HG03095 (cell line): ENCODE results near the gene COA1.
A peak's percentile ranks its signal among the peaks of the same experiment; 100 is the strongest.
"Not testable (repeated sequence)": the region's sequence is repeated elsewhere in the genome, so short reads cannot be mapped to it uniquely, and the experiment has no call there.

Experiments
- ATAC-seq: cut with Tn5 transposase; IDR thresholded peaks from one replicate; pipeline ENCODE4 v1.9.1; 2021; ENCODE audit warnings: moderate library complexity; ENCODE audit not compliant: unreplicated experiment

Gene COA1, protein sequence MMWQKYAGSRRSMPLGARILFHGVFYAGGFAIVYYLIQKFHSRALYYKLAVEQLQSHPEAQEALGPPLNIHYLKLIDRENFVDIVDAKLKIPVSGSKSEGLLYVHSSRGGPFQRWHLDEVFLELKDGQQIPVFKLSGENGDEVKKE

DNA sequence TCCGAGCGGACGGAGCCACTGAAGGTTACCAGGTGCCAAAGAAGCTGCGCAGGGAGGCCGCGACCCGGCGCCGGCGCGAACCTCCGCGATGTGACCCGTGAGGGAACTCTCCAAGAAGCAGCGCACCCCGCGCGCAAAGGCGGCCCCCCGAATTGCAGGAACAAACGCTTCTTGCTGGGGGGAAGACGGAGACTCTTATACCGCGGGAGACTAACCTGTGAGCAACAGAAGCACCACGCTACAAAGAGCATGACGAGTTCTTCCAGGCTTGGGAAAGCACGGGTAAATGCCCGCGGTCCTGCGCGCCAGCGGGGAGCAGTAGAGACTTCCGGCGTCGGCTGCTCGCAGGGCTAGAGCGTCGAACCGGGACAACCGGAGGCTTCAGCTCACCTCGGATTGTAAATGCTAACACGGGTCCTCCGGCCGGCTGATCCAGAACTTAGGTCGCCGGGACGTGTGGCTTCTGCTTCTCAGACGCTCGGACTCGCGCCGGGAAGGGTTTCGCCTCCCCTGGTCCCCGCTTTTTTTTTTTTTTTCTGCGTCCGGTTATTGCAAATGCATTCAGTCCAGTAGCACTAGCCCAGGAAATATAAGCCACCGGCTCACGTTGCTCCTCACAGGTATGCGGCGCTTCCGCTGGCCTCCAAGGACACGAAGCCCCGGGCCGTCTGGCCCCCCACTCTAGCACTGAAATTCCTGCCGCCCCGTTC is at the start of gene COA1:
COA1 (minus strand) TSS at position 310 of the 710 bp plus-strand sequence. CDS start 80,909 bp downstream, outside the sequence.
- peak; percentile 75 for ATAC-seq

DNA sequence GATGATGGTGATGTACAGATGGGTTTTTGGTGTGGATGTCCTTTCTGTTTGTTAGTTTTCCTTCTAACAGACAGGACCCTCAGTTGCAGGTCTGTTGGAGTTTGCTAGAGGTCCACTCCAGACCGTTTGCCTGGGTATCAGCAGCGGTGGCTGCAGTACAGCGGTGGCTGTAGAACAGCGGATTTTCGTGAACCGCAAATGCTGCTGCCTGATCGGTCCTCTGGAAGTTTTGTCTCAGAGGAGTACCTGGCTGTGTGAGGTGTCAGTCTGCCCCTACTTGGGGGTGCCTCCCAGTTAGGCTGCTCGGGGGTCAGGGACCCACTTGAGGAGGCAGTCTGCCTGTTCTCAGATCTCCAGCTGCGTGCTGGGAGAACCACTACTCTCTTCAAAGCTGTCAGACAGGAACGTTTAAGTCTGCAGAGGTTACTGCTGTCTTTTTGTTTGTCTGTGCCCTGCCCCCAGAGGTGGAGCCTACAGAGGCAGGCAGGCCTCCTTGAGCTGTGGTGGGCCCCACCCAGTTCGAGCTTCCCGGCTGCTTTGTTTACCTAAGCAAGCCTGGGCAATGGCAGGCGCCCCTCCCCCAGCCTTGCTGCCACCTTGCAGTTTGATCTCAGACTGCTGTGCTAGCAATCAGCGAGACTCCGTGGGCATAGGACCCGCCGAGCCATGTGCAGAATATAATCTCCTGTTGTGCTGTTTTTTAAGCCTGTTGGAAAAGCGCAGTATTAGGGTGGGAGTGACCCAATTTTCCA is 49.1 kb upstream of the COA1 start:
- ATAC-seq, result not testable (repeated sequence)

DNA sequence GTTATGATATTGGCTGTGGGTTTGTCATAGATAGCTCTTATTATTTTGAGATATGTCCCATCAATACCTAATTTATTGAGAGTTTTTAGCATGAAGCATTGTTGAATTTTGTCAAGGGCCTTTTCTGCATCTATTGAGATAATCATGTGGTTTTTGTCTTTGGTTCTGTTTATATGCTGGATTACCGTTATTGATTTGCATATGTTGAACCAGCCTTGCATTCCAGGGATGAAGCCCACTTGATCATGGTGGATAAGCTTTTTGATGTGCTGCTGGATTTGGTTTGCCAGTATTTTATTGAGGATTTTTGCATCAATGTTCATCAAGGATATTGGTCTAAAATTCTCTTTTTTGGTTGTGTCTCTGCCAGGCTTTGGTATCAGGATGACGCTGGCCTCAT is 45.9 kb upstream of the COA1 start:
- not testable (repeated sequence) for ATAC-seq

DNA sequence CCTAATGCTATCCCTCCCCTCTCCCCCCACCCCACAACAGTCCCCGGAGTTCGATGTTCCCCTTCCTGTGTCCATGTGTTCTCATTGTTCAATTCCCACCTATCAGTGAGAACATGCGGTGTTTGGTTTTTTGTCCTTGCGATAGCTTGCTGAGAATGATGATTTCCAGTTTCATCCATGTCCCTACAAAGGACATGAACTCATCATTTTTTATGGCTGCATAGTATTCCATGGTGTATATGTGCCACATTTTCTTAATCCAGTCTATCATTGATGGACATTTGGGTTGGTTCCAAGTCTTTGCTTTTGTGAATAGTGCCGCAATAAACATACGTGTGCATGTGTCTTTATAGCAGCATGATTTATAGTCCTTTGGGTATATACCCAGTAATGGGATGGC is 43.9 kb upstream of the COA1 start:
- ATAC-seq, result not testable (repeated sequence)

DNA sequence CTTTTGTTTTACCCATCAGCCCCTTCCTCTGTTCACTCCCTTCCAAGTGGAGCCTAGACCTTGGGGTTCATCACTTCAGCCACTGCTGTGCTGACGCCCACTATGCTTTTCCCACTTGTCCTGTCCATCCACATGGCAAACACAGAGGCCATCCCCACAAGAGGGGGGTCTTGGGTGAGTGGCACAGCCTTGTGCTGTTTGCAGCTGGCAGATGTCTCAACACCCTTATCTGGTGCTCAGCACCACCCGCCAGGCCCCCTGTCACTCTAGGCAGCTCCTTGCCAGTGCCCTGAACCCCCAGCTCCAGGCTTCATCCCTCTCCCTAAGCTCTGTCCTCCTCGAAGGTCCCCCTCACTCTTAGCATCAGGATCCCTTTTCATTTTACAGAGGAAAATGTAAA is 42.2 kb upstream of the COA1 start:
- no peak for ATAC-seq

DNA sequence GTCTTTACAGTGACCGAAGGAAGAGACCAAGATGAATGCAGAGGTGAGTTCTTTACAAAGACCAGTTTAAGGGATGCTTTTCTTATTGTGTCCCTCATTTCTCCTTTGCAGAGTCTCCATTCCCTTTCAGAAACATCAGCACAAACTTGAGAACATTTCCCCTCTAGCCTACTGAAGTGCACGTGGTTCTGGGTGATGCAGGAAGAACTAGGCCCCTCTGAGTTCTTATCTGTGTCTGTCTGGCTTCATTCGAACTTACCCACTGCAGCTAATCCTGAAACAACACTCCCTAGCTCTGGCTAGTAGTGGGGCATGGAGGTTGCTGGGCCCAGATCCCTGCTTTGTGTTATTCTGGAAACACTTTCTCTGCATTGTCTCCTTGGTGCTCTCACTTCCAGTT is 41.8 kb upstream of the COA1 start:
- no peak for ATAC-seq

DNA sequence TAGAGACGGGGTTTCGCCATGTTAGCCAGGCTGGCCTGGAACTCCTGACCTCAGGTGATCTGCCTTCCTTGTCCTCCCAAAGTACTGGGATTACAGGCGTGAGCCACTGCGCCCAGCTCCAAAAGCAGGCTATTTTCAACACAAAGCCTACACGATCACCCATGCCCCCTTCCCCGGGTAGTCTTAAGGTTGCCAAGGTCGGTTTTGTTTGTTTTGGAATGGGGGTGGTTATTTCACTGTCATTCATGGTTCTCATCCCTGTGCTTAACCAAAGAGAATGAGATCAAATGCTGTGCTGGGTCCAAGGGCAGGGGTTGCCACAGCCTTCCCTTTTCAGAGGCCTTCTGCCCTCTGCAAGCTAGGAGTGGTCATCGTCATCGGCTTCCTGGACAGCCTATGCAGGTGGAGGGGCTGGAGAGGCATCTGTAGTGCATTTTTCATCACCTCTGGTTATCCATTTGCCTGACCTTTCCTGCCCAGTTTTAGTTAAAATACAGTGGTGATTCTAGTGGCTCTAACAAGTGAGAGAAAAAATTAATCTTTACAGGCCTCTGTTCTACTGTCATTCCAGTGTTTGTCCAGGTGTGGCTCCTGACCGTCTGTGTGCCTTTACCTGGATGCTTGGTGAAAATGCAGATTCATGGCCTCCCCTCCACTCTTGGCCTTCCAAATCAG is 40.6 kb upstream of the COA1 start:
- ATAC-seq, result no peak

DNA sequence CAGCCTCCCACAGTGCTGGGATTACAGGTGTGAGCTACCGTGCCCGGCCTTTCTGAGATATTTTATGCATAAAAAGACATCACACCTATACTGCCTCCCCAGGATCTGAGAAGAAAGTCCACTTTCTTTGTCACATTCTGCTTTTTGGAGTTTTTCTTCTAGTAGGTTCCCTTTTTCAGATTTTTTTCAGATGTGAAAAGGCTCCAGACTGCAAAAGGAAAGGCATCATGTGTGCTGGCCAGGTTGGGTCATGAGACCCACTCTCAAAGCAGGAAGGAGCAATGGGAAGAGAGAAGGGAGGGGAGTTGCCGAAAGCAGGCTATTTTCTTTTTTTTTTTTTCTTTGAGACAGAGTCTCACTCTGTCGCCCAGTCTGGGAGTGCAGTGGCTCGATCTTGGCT is 40.0 kb upstream of the COA1 start:
- ATAC-seq, result no peak

DNA sequence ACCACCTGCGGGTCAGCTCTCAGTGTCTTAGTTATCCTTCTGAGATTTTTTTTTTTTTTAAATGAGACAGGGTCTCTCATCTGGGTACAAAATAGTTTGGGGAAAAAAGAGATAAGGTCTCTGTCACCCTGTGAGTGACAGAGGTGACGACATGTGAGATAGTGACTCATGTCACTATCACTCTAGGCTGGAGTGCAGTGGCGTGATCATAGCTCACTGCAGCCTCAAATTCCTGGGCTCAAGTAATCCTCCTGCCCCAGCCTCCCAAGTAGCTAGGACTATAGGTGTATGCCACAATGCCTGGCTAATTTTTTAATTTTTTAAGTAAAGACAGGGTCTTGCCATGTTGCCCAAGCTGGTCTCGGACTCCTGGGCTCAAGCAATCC is 39.6 kb upstream of the COA1 start:
- ATAC-seq, result no peak

DNA sequence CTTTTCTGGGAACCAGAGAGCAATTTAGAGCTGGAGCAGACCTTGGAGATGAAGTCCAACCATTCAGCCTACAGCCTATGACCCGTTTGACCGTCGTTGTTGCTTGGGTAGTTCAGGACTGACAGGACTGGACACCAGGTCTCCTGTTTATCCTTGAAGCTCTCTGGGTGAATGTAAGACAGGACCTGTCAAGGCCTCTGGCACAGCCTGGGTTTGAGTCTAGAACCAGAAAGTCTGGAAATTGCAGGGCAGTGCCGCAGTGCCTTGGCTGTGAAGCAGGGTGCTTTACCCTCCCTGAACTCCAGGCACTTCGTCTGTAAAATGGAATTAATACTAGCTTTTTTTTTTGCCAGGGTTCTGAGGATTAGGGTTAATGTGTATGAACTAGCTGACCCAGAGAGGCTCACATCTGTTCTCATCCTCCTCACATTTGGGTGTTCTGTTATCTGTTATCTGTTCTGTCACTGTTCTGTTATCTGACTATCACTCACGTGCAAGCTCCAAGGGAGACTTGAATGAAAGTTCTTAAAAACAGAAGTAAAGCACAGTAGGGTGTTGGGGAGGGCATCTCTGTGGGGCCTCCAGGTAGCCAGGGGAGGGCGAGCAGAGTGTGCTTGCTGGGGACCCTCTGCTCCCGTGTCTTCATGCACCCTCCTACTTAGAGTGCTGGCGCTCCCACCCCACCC is 39.0 kb upstream of the COA1 start:
- no peak for ATAC-seq

DNA sequence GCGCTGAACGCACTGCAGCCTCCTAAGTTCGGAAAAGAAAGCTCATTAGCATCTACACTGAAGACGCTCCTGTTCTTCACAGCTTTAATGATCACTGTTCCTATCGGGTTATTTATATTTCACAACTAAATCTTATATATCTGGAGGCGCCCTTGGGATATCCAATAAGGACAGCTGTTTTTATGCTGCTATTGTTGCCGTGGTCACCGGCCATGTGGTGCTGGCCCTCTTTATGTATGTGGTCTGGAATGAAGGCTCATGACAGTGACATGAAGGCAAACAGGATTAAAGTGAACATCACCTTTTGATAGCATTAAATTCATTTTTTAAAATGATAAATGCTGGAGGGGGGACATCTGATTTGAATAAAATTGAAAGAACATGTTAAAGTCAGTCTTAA is 38.0 kb upstream of the COA1 start:
- ATAC-seq, result no peak

DNA sequence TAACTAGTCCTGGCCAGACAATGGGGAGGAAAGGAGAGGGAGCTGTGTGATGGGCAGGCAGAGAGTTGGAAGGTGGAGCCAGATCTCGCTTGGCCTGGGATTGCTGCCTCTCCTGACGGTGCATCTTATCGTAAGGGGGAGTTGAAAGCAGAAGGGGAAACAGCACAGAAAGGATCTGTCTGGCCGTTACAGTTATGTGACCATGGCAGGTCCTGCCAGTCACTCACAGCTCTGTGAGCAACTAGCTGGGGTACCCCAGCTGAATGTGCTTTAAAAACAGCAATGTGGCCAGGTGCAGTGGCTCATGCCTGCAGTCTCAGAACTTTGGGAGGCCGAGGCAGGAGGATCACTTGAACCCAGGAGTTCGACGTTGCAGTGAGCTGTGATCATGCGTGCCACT is 37.2 kb upstream of the COA1 start:
- no peak for ATAC-seq

DNA sequence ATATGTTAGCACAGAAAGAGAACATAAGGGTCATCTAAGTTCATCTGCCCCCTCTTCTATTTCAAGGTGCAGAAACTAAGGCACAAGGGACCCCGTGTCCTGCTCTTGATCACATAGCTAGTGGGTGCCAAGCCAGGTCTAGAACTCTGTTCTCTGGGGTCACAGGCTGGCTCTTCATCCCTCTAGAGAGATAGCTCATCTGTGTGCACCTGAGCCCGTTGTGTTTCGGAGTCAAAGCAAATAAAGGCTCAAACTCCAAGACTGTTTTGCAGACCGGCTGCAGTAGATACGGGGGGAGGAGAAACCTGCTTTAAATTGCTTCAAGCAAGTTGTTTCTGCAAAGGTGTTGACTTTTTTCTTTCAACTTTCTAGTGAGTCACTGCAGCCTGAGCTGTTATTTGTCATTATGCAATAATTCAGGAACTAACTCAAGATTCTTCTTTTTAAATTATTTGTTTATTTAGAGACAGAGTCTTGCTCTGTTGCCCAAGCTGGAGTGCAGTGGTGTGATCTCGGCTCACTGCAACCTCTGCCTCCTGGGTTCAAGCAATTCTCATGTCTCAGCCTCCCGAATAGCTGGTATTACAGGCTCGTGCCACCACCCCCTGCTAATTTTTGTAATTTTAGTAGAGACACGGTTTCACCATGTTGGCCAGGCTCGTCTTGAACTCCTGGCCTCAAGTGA is 35.6 kb upstream of the COA1 start:
- no peak for ATAC-seq

DNA sequence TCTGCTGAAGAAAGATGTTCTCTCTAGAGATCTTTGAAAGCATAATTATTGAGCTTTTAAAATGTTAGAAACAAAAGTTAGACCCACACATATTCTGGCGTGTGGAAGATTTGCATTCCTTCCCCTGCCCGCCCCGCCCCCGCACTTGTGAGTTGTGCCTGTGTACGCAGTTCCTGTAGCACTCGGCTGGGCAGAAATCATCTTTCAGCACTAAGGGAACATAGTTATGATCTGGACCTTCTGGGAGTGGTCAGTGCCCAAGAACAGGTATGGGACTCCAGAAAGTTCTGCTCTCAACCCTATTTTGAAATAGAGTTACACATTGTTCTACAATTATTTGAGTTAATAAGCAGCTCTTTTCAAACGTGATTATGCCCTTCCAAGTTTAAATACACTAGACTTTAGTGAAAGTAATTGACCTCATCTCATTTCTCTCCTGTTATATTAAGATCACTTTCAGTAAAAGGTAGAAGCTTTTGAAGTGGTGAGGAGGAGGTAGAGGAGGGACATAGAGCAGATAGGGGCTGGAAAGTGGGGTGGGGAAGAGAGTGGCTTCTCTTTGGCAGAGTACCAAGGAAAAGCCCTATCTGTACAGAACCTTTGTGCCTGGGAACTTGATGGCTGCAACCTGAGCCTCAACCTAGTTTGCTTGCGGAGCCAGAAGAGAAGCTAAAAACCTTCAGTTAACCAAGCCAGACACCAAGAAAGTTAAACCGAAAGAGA is 34.9 kb upstream of the COA1 start:
- no peak for ATAC-seq

DNA sequence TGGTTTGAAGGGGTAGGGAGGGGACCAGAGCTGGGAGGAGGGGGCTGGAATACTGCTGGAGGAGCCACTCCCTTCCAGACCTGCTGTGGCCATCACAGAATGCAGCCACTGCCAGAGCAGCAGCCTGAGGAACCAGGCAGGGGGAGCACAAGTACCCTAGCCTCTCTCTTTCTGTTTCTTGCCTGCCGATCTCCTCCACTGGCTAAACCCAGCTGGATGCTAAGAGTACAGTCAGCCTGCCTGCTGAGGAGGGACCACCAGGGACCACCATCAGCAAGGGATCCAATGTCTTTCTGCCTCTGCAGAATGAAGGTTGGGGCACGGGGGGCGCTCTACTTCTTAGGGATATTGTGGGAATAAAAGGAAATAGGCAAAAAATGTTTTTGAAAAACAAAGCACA is 33.9 kb upstream of the COA1 start:
- no peak for ATAC-seq

DNA sequence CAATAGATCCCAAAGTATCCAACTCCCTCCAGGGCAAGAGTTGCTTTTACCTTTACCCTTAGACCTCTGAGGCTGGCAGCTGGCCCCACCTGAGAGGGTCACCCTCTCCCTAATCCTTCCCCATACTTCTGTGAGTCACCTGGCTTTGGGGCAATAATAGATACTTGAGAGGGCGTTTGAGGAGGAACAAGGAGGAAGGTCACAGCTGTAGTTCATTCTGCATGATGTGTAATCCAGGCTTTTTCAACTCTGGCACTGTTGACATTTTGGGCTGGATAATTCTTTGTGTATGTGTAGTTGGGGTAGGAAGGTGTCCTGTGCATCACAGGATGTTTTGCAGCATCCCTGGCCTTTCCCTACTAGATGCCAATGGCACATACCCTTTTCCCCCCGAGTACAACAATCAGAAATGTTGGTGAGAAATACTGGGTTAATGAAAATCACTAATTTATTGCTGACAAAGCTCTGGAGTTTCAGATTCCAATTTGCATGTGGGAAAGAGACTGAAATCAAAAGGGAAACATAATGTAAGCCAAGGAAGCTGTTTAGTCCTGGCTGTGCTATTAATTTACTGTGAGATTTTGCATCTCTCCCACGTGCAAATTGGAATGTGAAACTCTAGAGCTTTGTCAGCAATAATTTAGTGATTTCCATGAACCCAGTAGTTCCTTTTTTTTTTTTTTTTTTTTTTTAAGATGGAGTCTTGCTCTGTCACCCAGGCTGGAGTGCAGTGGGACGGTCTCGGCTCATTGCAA is 32.8 kb upstream of the COA1 start:
- no peak for ATAC-seq

DNA sequence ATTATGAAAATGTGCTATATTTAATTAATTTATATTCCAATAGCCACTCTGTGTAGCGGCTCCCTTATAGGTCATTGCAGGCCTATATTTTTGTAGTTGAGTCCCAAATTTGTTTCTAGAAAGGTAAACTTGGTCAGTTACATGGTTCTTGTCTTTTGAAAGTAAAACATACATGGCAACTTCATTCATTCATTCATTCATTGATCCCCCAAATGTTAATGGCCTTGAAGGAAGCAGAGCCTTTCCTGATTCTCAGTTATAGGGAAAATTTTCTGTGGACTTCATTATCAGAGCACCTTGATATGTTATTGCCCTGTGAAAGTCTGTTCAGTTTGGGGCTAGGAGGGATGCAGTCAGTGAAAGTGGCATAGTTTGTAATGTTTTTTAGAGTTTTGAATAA is 32.1 kb upstream of the COA1 start:
- no peak for ATAC-seq

DNA sequence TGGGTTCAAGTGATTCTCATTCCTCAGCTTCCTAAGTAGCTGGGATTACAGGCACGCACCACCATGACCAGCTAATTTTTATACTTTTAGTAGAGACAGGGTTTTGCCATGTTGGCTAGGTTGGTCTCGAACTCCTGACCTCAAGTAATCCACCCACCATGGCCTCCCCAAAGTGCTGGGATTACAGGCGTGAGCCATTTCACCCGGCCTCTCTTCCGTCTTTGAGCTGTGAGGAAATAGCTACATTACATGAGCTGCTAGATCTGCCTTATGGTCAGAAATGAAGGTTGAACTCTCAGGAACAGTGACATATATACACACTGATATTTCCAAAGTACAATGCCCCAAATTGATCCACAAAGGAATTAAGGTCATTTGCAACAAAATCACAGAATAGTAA is 31.5 kb upstream of the COA1 start:
- ATAC-seq, result no peak
